Endothelial cell of umbilical vein (primary cell): Measurements from ENCODE around the gene CSHL1. TPM values are rescaled to one million over a fixed set of nuclear protein-coding genes. Genes with fewer than 3 reads are reported as not detected.

Source experiments
- BruUV-seq: library from RNA; stranded (reverse); fragments of 400-500 nt; replicated peaks from 2 replicates; lab custom pipeline; 2021; lab: Mats Ljungman, UMichigan
- CTCF ChIA-PET: fragments of 300-600, 350-600 bp; sonication (Branson Sonifier 250); formaldehyde crosslinking; loops from one replicate; lab custom pipeline; 2021; ENCODE audit warnings: antibody characterized with exemption, inconsistent platforms; lab: Charles Lee
- POLR2A ChIA-PET: fragments of 300-600, 350-600 bp; sonication (Branson Sonifier 250); formaldehyde crosslinking; loops from one replicate; lab custom pipeline; 2021; ENCODE audit warnings: antibody characterized with exemption, inconsistent platforms; lab: Charles Lee
- DNase-seq: peaks from one replicate; pipeline ENCODE4 v3.0.0-alpha.2; 2011; ENCODE audit warnings: low read depth, low spot score
- FAIRE-seq: peaks from 2 replicates; lab custom pipeline; 2011; peaks lifted over from hg19 to GRCh38; lab: Jason Lieb, UNC
- H2AFZ ChIP-seq: 2 replicates; pipeline ENCODE4 v1.6.0; 2012; ENCODE audit warnings: low read depth, low read length, control low read depth, inconsistent platforms
- H3K27ac ChIP-seq: 2 replicates; pipeline ENCODE4 v1.5.1; 2011; ENCODE audit warnings: low read depth, mild to moderate bottlenecking, control low read depth, low read length, moderate library complexity; ENCODE audit not compliant: insufficient read depth
- H3K27me3 ChIP-seq, 2 experiments: 2 replicates each; pipeline versions ENCODE4 v1.6.0 to v1.6.1; 2011; ENCODE audit warnings: low read length in 2 of 2, mixed read lengths in 1 of 2; ENCODE audit not compliant: control insufficient read depth in 2 of 2, insufficient read depth in 2 of 2
- H3K36me3 ChIP-seq, 2 experiments: 2 replicates in 1 of 2; 3 replicates in 1 of 2; pipeline ENCODE4 v1.5.1; 2011; ENCODE audit warnings: low read length in 2 of 2, mild to moderate bottlenecking in 1 of 2, moderate library complexity in 1 of 2; ENCODE audit not compliant: control insufficient read depth in 2 of 2, insufficient read depth in 2 of 2; ENCODE audit errors: extremely low read depth in 1 of 2
- H3K4me1 ChIP-seq: 3 replicates; pipeline ENCODE4 v1.5.1; 2011; ENCODE audit warnings: mild to moderate bottlenecking, low read length; ENCODE audit not compliant: control insufficient read depth, insufficient read depth; ENCODE audit errors: extremely low read depth
- H3K4me2 ChIP-seq: 2 replicates; pipeline ENCODE4 v1.6.1; 2011; ENCODE audit warnings: low read length, control low read depth, mixed read lengths; ENCODE audit not compliant: insufficient read depth
- H3K4me3 ChIP-seq, 3 experiments: fragments of 200-600 bp in 1 of 3; sonication (generic), shearing (Covaris generic) in 1 of 3; replicated peaks in 1 of 3; 2 replicates each; pipeline ENCODE4 v1.5.1; 2011 to 2016; ENCODE audit warnings: control low read depth in 3 of 3, low read length in 3 of 3, mild to moderate bottlenecking in 2 of 3, inconsistent platforms in 1 of 3, low read depth in 1 of 3, moderate library complexity in 1 of 3; ENCODE audit not compliant: insufficient read depth in 1 of 3
- H3K79me2 ChIP-seq: 2 replicates; pipeline ENCODE4 v1.6.0; 2012; ENCODE audit warnings: low read length, inconsistent platforms; ENCODE audit not compliant: control insufficient read depth, insufficient read depth
- H3K9ac ChIP-seq: replicated peaks from 2 replicates; pipeline ENCODE3; 2011; ENCODE audit warnings: low read length, control low read depth; ENCODE audit not compliant: insufficient read depth; ENCODE audit errors: extremely low read depth
- H3K9me1 ChIP-seq: replicated peaks from 3 replicates; pipeline ENCODE4 v1.6.0; 2011; ENCODE audit warnings: mild to moderate bottlenecking, low read length; ENCODE audit not compliant: control insufficient read depth, insufficient read depth; ENCODE audit errors: extremely low read depth
- H3K9me3 ChIP-seq: replicated peaks from 2 replicates; pipeline ENCODE4 v1.5.1; 2012; ENCODE audit warnings: low read length, inconsistent platforms; ENCODE audit not compliant: control insufficient read depth, insufficient read depth
- H4K20me1 ChIP-seq: replicated peaks from 2 replicates; pipeline ENCODE3; 2011; ENCODE audit warnings: mild to moderate bottlenecking, low read length; ENCODE audit not compliant: control insufficient read depth, insufficient read depth; ENCODE audit errors: extremely low read depth
- CTCF ChIP-seq, 2 donors: IDR thresholded peaks; 1 replicate in 1 of 2; 2 replicates in 1 of 2; pipeline ENCODE4 v1.5.1; 2011; ENCODE audit warnings: low read length in 2 of 2, mild to moderate bottlenecking in 2 of 2, moderate library complexity in 2 of 2, control low read depth in 1 of 2, inconsistent platforms in 1 of 2, low read depth in 1 of 2; ENCODE audit not compliant: insufficient read depth in 1 of 2; ENCODE audit errors: extremely low read depth in 1 of 2
- EZH2 ChIP-seq: IDR thresholded peaks from 2 replicates; pipeline ENCODE4 v1.6.1; 2012; ENCODE audit warnings: borderline replicate concordance, low read depth, mild to moderate bottlenecking, moderate library complexity, low read length, inconsistent platforms; ENCODE audit not compliant: severe bottlenecking
- GATA2 ChIP-seq: IDR thresholded peaks from 2 replicates; pipeline ENCODE4 v1.7.0; 2011; ENCODE audit warnings: low read depth, mild to moderate bottlenecking, moderate library complexity, mixed read lengths, low read length; ENCODE audit not compliant: insufficient read length, insufficient read depth
- JUN ChIP-seq: IDR thresholded peaks from 2 replicates; pipeline ENCODE4 v1.6.1; 2011; ENCODE audit warnings: borderline replicate concordance, low read depth; ENCODE audit not compliant: insufficient read length, insufficient read depth
- MAX ChIP-seq: IDR thresholded peaks from 2 replicates; pipeline ENCODE4 v1.6.1; 2011; ENCODE audit not compliant: insufficient read depth, insufficient read length
- POLR2A ChIP-seq: IDR thresholded peaks from 2 replicates; pipeline ENCODE4 v1.6.1; 2012; ENCODE audit warnings: low read depth, mild to moderate bottlenecking, control low read depth, low read length
- POLR2AphosphoS5 ChIP-seq: IDR thresholded peaks from 2 replicates; pipeline ENCODE4 v1.6.1; 2012; ENCODE audit warnings: low read depth, mild to moderate bottlenecking, control low read depth, low read length, moderate library complexity; ENCODE audit not compliant: insufficient read depth
- dilution Hi-C: fragments of 300-500 bp; cut with MboI; formaldehyde crosslinking; loops from one replicate; pipeline ENCODE4 v1.15.0; 2019; ENCODE audit warnings: low sequenced_read_pairs; ENCODE audit not compliant: extremely low pct_ligation_motif_present
- intact Hi-C: fragments of 100-400 bp; cut with micrococcal nuclease; formaldehyde crosslinking; loops from one replicate; pipeline ENCODE4 v1.10.0; 2022
- polyA plus RNA-seq, 4 experiments: library from polyadenylated mRNA; depleted of rRNA in 3 of 4; stranded (reverse) in 3 of 4; unstranded in 1 of 4; fragments of >200 nt; gene quantifications; 2 replicates each; pipeline versions ENCODE4 v1.2.1 to v1.2.3, GENCODE V29; 2011 to 2012; ENCODE audit warnings: missing spikeins in 1 of 4
- total RNA-seq: library from RNA; stranded (reverse); gene quantifications from 2 replicates; pipeline ENCODE4 v1.2.3, GENCODE V29; 2021

Gene CSHL1
- total and polyA plus RNA-seq, 2 donors (not counting 3 experiments of a cell fraction or from before 2014, with no cell fraction given), result not detected

- H4K20me1 ChIP-seq, result no peaks in the 10 kb centered on the region
- TF ChIP-seq CTCF (IDR thresholded peaks at IDR 0.05; ENCODE audit: extremely low read depth in 1 of 2, insufficient read depth in 1 of 2, low read depth in 1 of 2, low read length in 2 of 2), result peak; percentile 34 to 70
- TF ChIP-seq POLR2AphosphoS5, result no peak
- no peak overlapping the region for H3K9ac ChIP-seq
- peak; percentile 69 for FAIRE-seq
- no peaks in the 10 kb centered on the region for H3K79me2 ChIP-seq
- DNase-seq, result peak; percentile 26
- ChIA-PET CTCF (interaction anchor here (1.0 to 4.7 kb wide), 17 partner anchors 8 to 371 kb away, joined by 3 to 33 read pairs (median 4); partner anchors contain the start of gene ERN1), POLR2A (no interaction called here)
- H3K4me2 ChIP-seq, result no peak overlapping the region
- no peak overlapping the region for H3K27ac ChIP-seq
- intact Hi-C loops, result loop anchor here (2.0 kb wide), 2 partner anchors 219 to 367 kb away; partner anchors contain the start of gene ERN1
- dilution Hi-C loops, result no loop called here
- peaks cover 6 to 8% of the 10 kb centered on the region in 2 experiments for H3K27me3 ChIP-seq
- no peaks in the 10 kb centered on the region for H3K9me3 ChIP-seq
- H2AFZ ChIP-seq, result no peak overlapping the region
- no peaks in the 10 kb centered on the region for H3K4me1 ChIP-seq
- no TSS peak for BruUV-seq
- H3K36me3 ChIP-seq, result no peaks in the 10 kb centered on the region
- no peaks in the 10 kb centered on the region for H3K9me1 ChIP-seq
- no peak overlapping the region for H3K4me3 ChIP-seq
Measured at GRCh38 chr17:63911657-63912100, 621 bp upstream of the CSHL1 start.

- ChIA-PET POLR2A (no interaction called here), CTCF (interaction anchor here (1.4 to 4.7 kb wide), 5 partner anchors 80 to 372 kb away, joined by 3 to 33 read pairs (median 25); no protein-coding TSS in a partner anchor)
- H3K4me2 ChIP-seq, result no peak overlapping the region
- dilution Hi-C loops, result no loop called here
- no TSS peak for BruUV-seq
- no peak overlapping the region for H2AFZ ChIP-seq
- no peaks in the 10 kb centered on the region for H3K9me1 ChIP-seq
- FAIRE-seq (no peak), DNase-seq (no peak)
- H3K4me1 ChIP-seq, result no peaks in the 10 kb centered on the region
- no peaks in the 10 kb centered on the region for H3K79me2 ChIP-seq
- H3K9ac ChIP-seq, result no peak overlapping the region
- H3K4me3 ChIP-seq, result no peak overlapping the region
- H3K9me3 ChIP-seq, result no peaks in the 10 kb centered on the region
- intact Hi-C loops, result loop anchor here (2.0 kb wide), 2 partner anchors 221 to 369 kb away; partner anchors contain the start of gene ERN1
- TF ChIP-seq MAX, result no peak
- TF ChIP-seq POLR2AphosphoS5, result no peak
- TF ChIP-seq EZH2, result no peak
- no peak for TF ChIP-seq GATA2
- TF ChIP-seq JUN, result no peak
- no peak for TF ChIP-seq POLR2A
- no peak for TF ChIP-seq CTCF (IDR thresholded peaks at IDR 0.05; ENCODE audit: extremely low read depth in 1 of 2, insufficient read depth in 1 of 2, low read depth in 1 of 2, low read length in 2 of 2)
- peaks cover 6 to 8% of the 10 kb centered on the region in 2 experiments for H3K27me3 ChIP-seq
- no peaks in the 10 kb centered on the region for H3K36me3 ChIP-seq
- H4K20me1 ChIP-seq, result no peaks in the 10 kb centered on the region
- no peak overlapping the region for H3K27ac ChIP-seq
Measured at GRCh38 chr17:63910096-63910495, 962 bp downstream of the CSHL1 start.
